NT2/D1 (cell line): ENCODE data around the gene DNAH11.
"Not testable (repeated sequence)": the region's sequence is repeated elsewhere in the genome, so short reads cannot be mapped to it uniquely, and the experiment has no call there.

ENCODE experiments used
- DNase-seq: peaks from one replicate; pipeline ENCODE4 v3.0.0-alpha.2; 2011; ENCODE audit warnings: low read depth, low spot score
- H3K27me3 ChIP-seq: 2 replicates; pipeline ENCODE4 v1.6.0; 2011; ENCODE audit warnings: mild to moderate bottlenecking; ENCODE audit not compliant: insufficient read length, insufficient read depth
- H3K36me3 ChIP-seq: 2 replicates; pipeline ENCODE4 v1.6.1; 2011; ENCODE audit warnings: mild to moderate bottlenecking, low read length, mixed read lengths; ENCODE audit not compliant: insufficient read depth, insufficient read length
- H3K4me1 ChIP-seq: 2 replicates; pipeline ENCODE4 v1.5.1; 2011; ENCODE audit not compliant: insufficient read depth, insufficient read length
- H3K4me3 ChIP-seq: 2 replicates; pipeline ENCODE4 v1.5.1; 2011; ENCODE audit warnings: low read depth; ENCODE audit not compliant: insufficient read length
- H3K9ac ChIP-seq: 2 replicates; pipeline ENCODE4 v1.6.0; 2011; ENCODE audit warnings: low read depth; ENCODE audit not compliant: insufficient read length
- H3K9me3 ChIP-seq: 2 replicates; pipeline ENCODE4 v1.5.1; 2011; ENCODE audit warnings: mild to moderate bottlenecking, low read length; ENCODE audit not compliant: insufficient read depth
- SUZ12 ChIP-seq: IDR thresholded peaks from 2 replicates; pipeline ENCODE4 v1.6.1; 2011; ENCODE audit not compliant: insufficient read length, insufficient read depth; ENCODE audit errors: extremely low read depth
- YY1 ChIP-seq: IDR thresholded peaks from 2 replicates; pipeline ENCODE4 v1.6.1; 2011; ENCODE audit not compliant: insufficient read length, insufficient read depth
- ZNF274 ChIP-seq: IDR thresholded peaks from 2 replicates; pipeline ENCODE4 v1.6.1; 2011; ENCODE audit warnings: mild to moderate bottlenecking, low read depth, low read length

DNAH11 gene

GRCh38 chr7:21868576-21868850 lies 325.7 kb downstream of the DNAH11 start:
- Histone ChIP-seq H3K4me1 (peaks cover 6% of the 10 kb centered on the region), H3K36me3 (no peaks in the 10 kb centered on the region), H3K4me3 (no peak overlapping the region)

GRCh38 chr7:21869785-21870402 lies 327.1 kb downstream of the DNAH11 start:
- DNase-seq = no peak
- Histone ChIP-seq H3K4me3 (no peak overlapping the region), H3K36me3 (no peaks in the 10 kb centered on the region), H3K9me3 (no peaks in the 10 kb centered on the region), H3K27me3 (no peaks in the 10 kb centered on the region), H3K9ac (no peak overlapping the region), H3K4me1 (peaks cover 6% of the 10 kb centered on the region)
- TF ChIP-seq YY1 = no peak
- TF ChIP-seq SUZ12 = no peak
- no peak for TF ChIP-seq ZNF274

More at GRCh38 chr7:21868576-21868850, 325.7 kb downstream of the DNAH11 start:
- no peak for DNase-seq
- no peaks in the 10 kb centered on the region for H3K27me3 ChIP-seq
- no peak overlapping the region for H3K9ac ChIP-seq
- TF ChIP-seq SUZ12 = no peak
- no peak for TF ChIP-seq YY1
- TF ChIP-seq ZNF274 = no peak
- no peaks in the 10 kb centered on the region for H3K9me3 ChIP-seq

DNA sequence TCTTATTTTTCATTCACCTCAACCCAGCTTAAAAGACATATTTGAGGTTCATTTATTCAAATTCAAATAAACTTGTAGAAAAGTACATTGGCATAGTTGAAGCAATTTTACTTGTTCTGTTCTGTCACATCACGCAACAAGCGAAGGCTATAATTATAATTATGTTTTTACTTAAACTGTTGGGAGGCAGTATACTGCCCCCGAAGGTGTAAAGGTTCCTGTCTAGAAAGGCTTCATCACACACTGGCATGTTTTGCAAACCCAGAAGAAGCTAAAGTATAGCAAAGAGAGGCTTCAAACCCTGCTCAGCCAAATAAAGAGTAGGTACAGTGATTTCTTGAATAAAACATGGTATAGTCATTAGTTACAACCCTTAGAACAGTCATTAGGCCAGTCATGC lies 340.2 kb downstream of the DNAH11 start:
- TF ChIP-seq ZNF274 (no peak), SUZ12 (no peak), YY1 (no peak)
- no peak for DNase-seq
- no peaks in the 10 kb centered on the region for H3K36me3 ChIP-seq
- no peak overlapping the region for H3K9ac ChIP-seq
- no peaks in the 10 kb centered on the region for H3K4me1 ChIP-seq
- H3K4me3 ChIP-seq = no peak overlapping the region
- H3K27me3 ChIP-seq = no peaks in the 10 kb centered on the region
- H3K9me3 ChIP-seq = no peaks in the 10 kb centered on the region

DNA sequence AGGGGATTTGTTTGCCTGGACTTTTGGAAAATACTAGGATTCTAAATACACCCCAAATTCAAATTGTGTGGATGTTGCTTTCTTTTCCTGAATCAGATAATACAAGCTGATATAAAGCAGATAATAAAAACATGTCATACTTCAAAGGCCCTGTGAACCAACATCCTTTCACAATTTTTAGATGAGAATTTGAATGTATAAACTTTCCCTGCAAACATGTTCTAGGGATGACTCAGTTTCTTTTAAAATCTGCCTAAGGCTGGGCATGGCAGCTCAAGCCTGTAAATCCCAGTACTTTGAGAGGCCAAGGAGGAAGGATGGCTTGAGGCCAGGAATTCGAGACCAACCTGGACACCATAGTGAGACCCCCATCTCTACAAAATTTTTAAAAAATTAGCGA lies 340.7 kb downstream of the DNAH11 start:
- H3K4me1 ChIP-seq, H3K9me3 ChIP-seq, DNase-seq, H3K27me3 ChIP-seq, H3K36me3 ChIP-seq, H3K9ac ChIP-seq, H3K4me3 ChIP-seq: not testable (repeated sequence)

DNA sequence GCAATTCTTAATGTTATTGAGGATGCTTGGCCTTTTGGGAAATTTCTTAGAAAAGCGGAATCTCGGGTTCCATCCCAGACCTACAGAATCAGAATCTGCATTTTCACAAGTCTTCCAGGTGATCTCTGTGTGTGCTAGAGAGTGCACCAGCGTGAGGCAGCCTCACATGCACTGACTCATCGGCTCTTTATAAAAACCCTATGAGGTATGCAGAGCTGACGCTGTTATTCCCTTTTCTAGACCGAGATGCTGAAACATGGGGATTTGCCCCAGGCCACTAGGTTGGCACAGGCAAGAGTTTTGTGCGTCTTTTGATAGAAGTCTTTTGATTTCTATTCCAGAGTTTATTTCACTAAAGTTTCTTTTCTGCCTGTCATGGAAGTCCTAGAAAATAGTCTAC lies 341.7 kb downstream of the DNAH11 start:
- DNase-seq = no peak
- Histone ChIP-seq H3K9me3 (no peaks in the 10 kb centered on the region), H3K4me1 (no peaks in the 10 kb centered on the region), H3K4me3 (no peak overlapping the region), H3K36me3 (no peaks in the 10 kb centered on the region), H3K9ac (no peak overlapping the region), H3K27me3 (no peaks in the 10 kb centered on the region)
- no peak for TF ChIP-seq SUZ12
- no peak for TF ChIP-seq ZNF274
- no peak for TF ChIP-seq YY1

DNA sequence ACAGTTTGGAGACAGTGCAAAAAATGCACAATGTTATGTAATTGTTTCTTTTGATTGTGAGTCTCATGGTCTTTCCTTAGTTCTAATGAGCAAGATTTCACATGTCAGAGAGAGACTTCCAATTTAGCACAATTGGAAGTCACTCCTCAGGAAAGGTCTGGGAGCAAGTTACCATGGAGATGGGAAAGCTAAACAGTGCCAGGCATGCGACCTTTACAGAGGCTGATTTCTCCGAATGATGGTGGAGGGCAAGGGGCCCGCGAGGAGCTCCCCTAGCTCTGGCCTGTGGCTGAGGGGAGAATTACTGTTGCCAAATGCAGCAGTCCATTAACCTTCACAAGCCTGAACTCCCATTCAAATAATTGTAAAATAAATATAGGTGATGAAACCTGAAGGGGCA lies 343.6 kb downstream of the DNAH11 start:
- H3K9ac ChIP-seq = no peak overlapping the region
- no peak for TF ChIP-seq ZNF274
- no peak for TF ChIP-seq SUZ12
- TF ChIP-seq YY1 = no peak
- H3K27me3 ChIP-seq = no peaks in the 10 kb centered on the region

GRCh38 chr7:21887353-21887752 lies 344.5 kb downstream of the DNAH11 start:
- DNase-seq = no peak
- H3K4me3 ChIP-seq = no peak overlapping the region
- no peak overlapping the region for H3K9ac ChIP-seq
- H3K9me3 ChIP-seq = no peaks in the 10 kb centered on the region
- TF ChIP-seq YY1 = no peak
- TF ChIP-seq SUZ12 = no peak
- no peak for TF ChIP-seq ZNF274
- no peaks in the 10 kb centered on the region for H3K27me3 ChIP-seq
- no peaks in the 10 kb centered on the region for H3K4me1 ChIP-seq
- H3K36me3 ChIP-seq = no peaks in the 10 kb centered on the region

More for the DNA sequence above, 343.6 kb downstream of the DNAH11 start:
- Histone ChIP-seq H3K36me3 (no peaks in the 10 kb centered on the region), H3K9me3 (no peaks in the 10 kb centered on the region), H3K4me1 (no peaks in the 10 kb centered on the region), H3K4me3 (no peak overlapping the region)
- no peak for DNase-seq

- H3K36me3 ChIP-seq = no peaks in the 10 kb centered on the region
- no peak overlapping the region for H3K4me3 ChIP-seq
- H3K9me3 ChIP-seq = no peaks in the 10 kb centered on the region
- no peaks in the 10 kb centered on the region for H3K4me1 ChIP-seq
- TF ChIP-seq ZNF274 (no peak), SUZ12 (no peak), YY1 (no peak)
- no peaks in the 10 kb centered on the region for H3K27me3 ChIP-seq
- no peak overlapping the region for H3K9ac ChIP-seq
- DNase-seq = no peak
Measured at GRCh38 chr7:21887779-21888178, 344.9 kb downstream of the DNAH11 start.
